ENCODE results near the gene TAPBP. TPM values are rescaled to one million over a fixed set of nuclear protein-coding genes. Genes with fewer than 3 reads are reported as not detected.

The TAPBP gene
- total RNA-seq, 1 experiment from 2014 or later, result 80.1 TPM

Small RNA genes lying within 50 kb of the gene (microRNA-seq; reads per million reads assigned to microRNA genes)
- gene MIR6834 (ENCODE audit: borderline number of aligned reads) (not detected), gene MIR6873 (ENCODE audit: borderline number of aligned reads) (not detected)

Other genes starting within 250 kb of the TAPBP start
- gene HLA-DPA1, start 240.4 kb downstream of the TAPBP start, total RNA-seq (2021; ENCODE audit: unreplicated experiment), result 0.89 TPM
- gene HLA-DPB1, start 238.1 kb downstream of the TAPBP start, total RNA-seq (2021; ENCODE audit: unreplicated experiment), result 1.5 TPM
- 7.6 TPM for gene COL11A2, start 121.6 kb downstream of the TAPBP start, total RNA-seq (2021; ENCODE audit: unreplicated experiment)
- 49.9 TPM for gene RXRB, start 113.4 kb downstream of the TAPBP start, total RNA-seq (2021; ENCODE audit: unreplicated experiment)
- 130 TPM for gene SLC39A7, start 113.2 kb downstream of the TAPBP start, total RNA-seq (2021; ENCODE audit: unreplicated experiment)
- 22.0 TPM for gene HSD17B8, start 109.4 kb downstream of the TAPBP start, total RNA-seq (2021; ENCODE audit: unreplicated experiment)
- gene RING1, start 105.6 kb downstream of the TAPBP start, total RNA-seq (2021; ENCODE audit: unreplicated experiment), result 45.9 TPM
- 58.2 TPM for gene VPS52, start 42.2 kb downstream of the TAPBP start, total RNA-seq (2021; ENCODE audit: unreplicated experiment)
- 4,062 TPM for gene RPS18, start 42.0 kb downstream of the TAPBP start, total RNA-seq (2021; ENCODE audit: unreplicated experiment)
- 1.9 TPM for gene B3GALT4, start 37.0 kb downstream of the TAPBP start, total RNA-seq (2021; ENCODE audit: unreplicated experiment)
- 90.6 TPM for gene WDR46, start 24.8 kb downstream of the TAPBP start, total RNA-seq (2021; ENCODE audit: unreplicated experiment)
- gene PFDN6, start 24.5 kb downstream of the TAPBP start, total RNA-seq (2021; ENCODE audit: unreplicated experiment), result 90.5 TPM
- 53.4 TPM for gene RGL2, start 15.1 kb downstream of the TAPBP start, total RNA-seq (2021; ENCODE audit: unreplicated experiment)
- 11.7 TPM for gene ZBTB22, start 3.7 kb upstream of the TAPBP start, total RNA-seq (2021; ENCODE audit: unreplicated experiment)
- 64.9 TPM for gene DAXX, start 8.9 kb upstream of the TAPBP start, total RNA-seq (2021; ENCODE audit: unreplicated experiment)
- 84.7 TPM for gene KIFC1, start 77.7 kb upstream of the TAPBP start, total RNA-seq (2021; ENCODE audit: unreplicated experiment)
- gene PHF1, start 96.9 kb upstream of the TAPBP start, total RNA-seq (2021; ENCODE audit: unreplicated experiment), result 40.2 TPM
- gene CUTA, start 104.0 kb upstream of the TAPBP start, total RNA-seq (2021; ENCODE audit: unreplicated experiment), result 186 TPM
- 11.5 TPM for gene SYNGAP1, start 106.0 kb upstream of the TAPBP start, total RNA-seq (2021; ENCODE audit: unreplicated experiment)
- 14.2 TPM for gene ZBTB9, start 140.5 kb upstream of the TAPBP start, total RNA-seq (2021; ENCODE audit: unreplicated experiment)

All from HCT116 (cell line).